SK-N-SH treated with all-trans-retinoic acid at 6 μM for 48 hours (cell line): ENCODE results near the gene TAF5L.

Experiments
- ATAC-seq: fragments of 200-7000 bp; cut with Tn5 transposase; 3 replicates; pipeline ENCODE4 v1.9.1; 2020; ENCODE audit warnings: mild to moderate bottlenecking, moderate library complexity
- ARNTL ChIP-seq: fragments of 450-650 bp; formaldehyde crosslinking; IDR thresholded peaks from 2 replicates; pipeline ENCODE4 v1.5.0; 2020; ENCODE audit warnings: low read depth, mild to moderate bottlenecking, moderate library complexity, borderline replicate concordance
- BACH2 ChIP-seq: fragments of 250-450 bp; sonication (Bioruptor Pico); IDR thresholded peaks from 2 replicates; pipeline ENCODE4 v1.9.0; 2021; ENCODE audit warnings: mild to moderate bottlenecking, borderline replicate concordance
- CSDC2 ChIP-seq: fragments of 250-450 bp; sonication (Bioruptor Pico); IDR thresholded peaks from 2 replicates; pipeline ENCODE4 v1.5.0; 2020; ENCODE audit warnings: mild to moderate bottlenecking, moderate library complexity
- ESRRG ChIP-seq: fragments of 250-450 bp; sonication (Bioruptor Pico); IDR thresholded peaks from 2 replicates; pipeline ENCODE4 v1.6.1; 2021; ENCODE audit warnings: mild to moderate bottlenecking
- GLIS3 ChIP-seq: fragments of 250-450 bp; sonication (Bioruptor Pico); IDR thresholded peaks from 2 replicates; pipeline ENCODE4 v1.5.0; 2020; ENCODE audit warnings: mild to moderate bottlenecking, moderate library complexity
- ISL1 ChIP-seq: fragments of 250-450 bp; sonication (Bioruptor Pico); IDR thresholded peaks from 2 replicates; pipeline ENCODE4 v2.1.2; 2022; ENCODE audit warnings: mild to moderate bottlenecking, moderate library complexity
- OSR1 ChIP-seq: fragments of 250-450 bp; sonication (Bioruptor Pico); IDR thresholded peaks from 2 replicates; pipeline ENCODE4 v1.8.0; 2022; ENCODE audit warnings: moderate library complexity, mild to moderate bottlenecking, inconsistent platforms
- PPARA ChIP-seq: fragments of 250-450 bp; sonication (Bioruptor Pico); IDR thresholded peaks from 2 replicates; pipeline ENCODE4 v1.5.0; 2020; ENCODE audit warnings: mild to moderate bottlenecking, borderline replicate concordance
- RARB ChIP-seq: fragments of 250-450 bp; sonication (Bioruptor Pico); IDR thresholded peaks from 2 replicates; pipeline ENCODE4 v1.8.0; 2021; ENCODE audit warnings: mild to moderate bottlenecking, moderate library complexity
- SNAI2 ChIP-seq: fragments of 250-450 bp; sonication (Bioruptor Pico); IDR thresholded peaks from 2 replicates; pipeline ENCODE4 v1.5.0; 2020; ENCODE audit warnings: mild to moderate bottlenecking, moderate library complexity
- TCF4 ChIP-seq: fragments of 250-450 bp; sonication (Bioruptor Pico); IDR thresholded peaks from 2 replicates; pipeline ENCODE4 v1.8.0; 2021; ENCODE audit warnings: mild to moderate bottlenecking, moderate library complexity, borderline replicate concordance
- TOX ChIP-seq: fragments of 250-450 bp; sonication (Bioruptor Pico); IDR thresholded peaks from 2 replicates; pipeline ENCODE4 v1.8.0; 2021; ENCODE audit warnings: mild to moderate bottlenecking, moderate library complexity, borderline replicate concordance
- ZC3H10 ChIP-seq: fragments of 250-450 bp; sonication (Bioruptor Pico); IDR thresholded peaks from 2 replicates; pipeline ENCODE4 v1.5.1; 2021; ENCODE audit warnings: mild to moderate bottlenecking, moderate library complexity
- ZFP3 ChIP-seq: fragments of 250-450 bp; sonication (Bioruptor Pico); IDR thresholded peaks from 2 replicates; pipeline ENCODE4 v1.5.0; 2020; ENCODE audit warnings: mild to moderate bottlenecking, moderate library complexity
- ZFP30 ChIP-seq: fragments of 450-650 bp; formaldehyde crosslinking; IDR thresholded peaks from 2 replicates; pipeline ENCODE4 v1.5.0; 2022; ENCODE audit warnings: mild to moderate bottlenecking, moderate library complexity
- ZNF565 ChIP-seq: fragments of 450-650 bp; formaldehyde crosslinking; conservative IDR thresholded peaks from 2 replicates; pipeline ENCODE4 v1.5.0; 2020; ENCODE audit warnings: low read depth, mild to moderate bottlenecking, moderate library complexity
- ZNF70 ChIP-seq: fragments of 450-650 bp; formaldehyde crosslinking; IDR thresholded peaks from 2 replicates; pipeline ENCODE4 v1.5.0; 2020; ENCODE audit warnings: mild to moderate bottlenecking, moderate library complexity
- ZNF8 ChIP-seq: fragments of 450-650 bp; formaldehyde crosslinking; IDR thresholded peaks from 2 replicates; pipeline ENCODE4 v1.5.0; 2020; ENCODE audit warnings: mild to moderate bottlenecking, moderate library complexity
- TF ChIP-seq, protein P1 (sequence below): fragments of 250-450 bp; sonication (Bioruptor Pico); IDR thresholded peaks from 2 replicates; pipeline ENCODE4 v1.5.1; 2020; ENCODE audit warnings: low read depth, mild to moderate bottlenecking, moderate library complexity
- TF ChIP-seq, protein P2 (sequence below): fragments of 250-450 bp; sonication (Bioruptor Pico); IDR thresholded peaks from 2 replicates; pipeline ENCODE4 v1.5.0; 2020; ENCODE audit warnings: mild to moderate bottlenecking, moderate library complexity
- TF ChIP-seq, protein P3 (sequence below): fragments of 250-450 bp; sonication (Bioruptor Pico); IDR thresholded peaks from 2 replicates; pipeline ENCODE4 v1.8.0; 2020; ENCODE audit warnings: mild to moderate bottlenecking, moderate library complexity, borderline replicate concordance
- TF ChIP-seq, protein P4 (sequence below): fragments of 250-450 bp; sonication (Bioruptor Pico); IDR thresholded peaks from 2 replicates; pipeline ENCODE4 v1.5.1; 2021; ENCODE audit warnings: mild to moderate bottlenecking, moderate library complexity
- TF ChIP-seq, protein P5 (sequence below): fragments of 250-450 bp; sonication (Bioruptor Pico); IDR thresholded peaks from 2 replicates; pipeline ENCODE4 v1.8.0; 2021; ENCODE audit warnings: low read depth, mild to moderate bottlenecking, moderate library complexity, borderline replicate concordance

The TAF5L gene

DNA sequence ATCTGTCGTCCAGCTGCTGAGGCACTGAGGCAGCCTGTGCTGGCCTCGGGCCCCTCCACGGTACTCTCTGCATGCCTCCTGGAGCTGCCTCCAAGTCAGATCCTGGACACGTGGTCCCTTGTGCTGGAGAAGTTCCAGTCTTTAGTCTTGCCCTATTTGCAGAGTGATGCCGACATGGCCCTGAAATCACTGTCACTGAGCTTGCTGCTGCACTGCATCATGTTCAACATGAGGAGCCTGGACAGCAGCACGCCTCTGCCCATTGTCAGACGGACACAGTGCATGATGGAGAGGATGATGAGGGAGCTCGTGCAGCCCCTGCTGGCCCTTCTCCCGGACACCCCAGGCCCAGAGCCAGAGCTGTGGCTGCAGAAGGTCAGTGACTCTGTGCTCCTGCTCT, 10.1 kb upstream of the TAF5L start:
- TF ChIP-seq ZNF565 (CRISPR knock-in tag), result no peak
- TF ChIP-seq ESRRG (CRISPR knock-in tag), result no peak
- TF ChIP-seq BACH2 (CRISPR knock-in tag), result no peak
- TF ChIP-seq, protein P1, sequence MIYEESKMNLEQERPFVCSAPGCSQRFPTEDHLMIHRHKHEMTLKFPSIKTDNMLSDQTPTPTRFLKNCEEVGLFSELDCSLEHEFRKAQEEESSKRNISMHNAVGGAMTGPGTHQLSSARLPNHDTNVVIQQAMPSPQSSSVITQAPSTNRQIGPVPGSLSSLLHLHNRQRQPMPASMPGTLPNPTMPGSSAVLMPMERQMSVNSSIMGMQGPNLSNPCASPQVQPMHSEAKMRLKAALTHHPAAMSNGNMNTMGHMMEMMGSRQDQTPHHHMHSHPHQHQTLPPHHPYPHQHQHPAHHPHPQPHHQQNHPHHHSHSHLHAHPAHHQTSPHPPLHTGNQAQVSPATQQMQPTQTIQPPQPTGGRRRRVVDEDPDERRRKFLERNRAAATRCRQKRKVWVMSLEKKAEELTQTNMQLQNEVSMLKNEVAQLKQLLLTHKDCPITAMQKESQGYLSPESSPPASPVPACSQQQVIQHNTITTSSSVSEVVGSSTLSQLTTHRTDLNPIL, result no peak
- TF ChIP-seq SNAI2 (CRISPR knock-in tag), result no peak
- no peak for TF ChIP-seq TOX (CRISPR knock-in tag)
- TF ChIP-seq ISL1, result no peak
- TF ChIP-seq, protein P2, sequence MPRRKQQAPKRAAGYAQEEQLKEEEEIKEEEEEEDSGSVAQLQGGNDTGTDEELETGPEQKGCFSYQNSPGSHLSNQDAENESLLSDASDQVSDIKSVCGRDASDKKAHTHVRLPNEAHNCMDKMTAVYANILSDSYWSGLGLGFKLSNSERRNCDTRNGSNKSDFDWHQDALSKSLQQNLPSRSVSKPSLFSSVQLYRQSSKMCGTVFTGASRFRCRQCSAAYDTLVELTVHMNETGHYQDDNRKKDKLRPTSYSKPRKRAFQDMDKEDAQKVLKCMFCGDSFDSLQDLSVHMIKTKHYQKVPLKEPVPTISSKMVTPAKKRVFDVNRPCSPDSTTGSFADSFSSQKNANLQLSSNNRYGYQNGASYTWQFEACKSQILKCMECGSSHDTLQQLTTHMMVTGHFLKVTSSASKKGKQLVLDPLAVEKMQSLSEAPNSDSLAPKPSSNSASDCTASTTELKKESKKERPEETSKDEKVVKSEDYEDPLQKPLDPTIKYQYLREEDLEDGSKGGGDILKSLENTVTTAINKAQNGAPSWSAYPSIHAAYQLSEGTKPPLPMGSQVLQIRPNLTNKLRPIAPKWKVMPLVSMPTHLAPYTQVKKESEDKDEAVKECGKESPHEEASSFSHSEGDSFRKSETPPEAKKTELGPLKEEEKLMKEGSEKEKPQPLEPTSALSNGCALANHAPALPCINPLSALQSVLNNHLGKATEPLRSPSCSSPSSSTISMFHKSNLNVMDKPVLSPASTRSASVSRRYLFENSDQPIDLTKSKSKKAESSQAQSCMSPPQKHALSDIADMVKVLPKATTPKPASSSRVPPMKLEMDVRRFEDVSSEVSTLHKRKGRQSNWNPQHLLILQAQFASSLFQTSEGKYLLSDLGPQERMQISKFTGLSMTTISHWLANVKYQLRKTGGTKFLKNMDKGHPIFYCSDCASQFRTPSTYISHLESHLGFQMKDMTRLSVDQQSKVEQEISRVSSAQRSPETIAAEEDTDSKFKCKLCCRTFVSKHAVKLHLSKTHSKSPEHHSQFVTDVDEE (CRISPR knock-in tag), result no peak
- TF ChIP-seq ZC3H10 (CRISPR knock-in tag), result no peak
- TF ChIP-seq PPARA (CRISPR knock-in tag), result no peak
- no peak for TF ChIP-seq ZFP3 (CRISPR knock-in tag)
- no peak for TF ChIP-seq TCF4 (CRISPR knock-in tag)
- TF ChIP-seq ZFP30, result no peak
- no peak for TF ChIP-seq RARB (CRISPR knock-in tag)
- TF ChIP-seq, protein P3, sequence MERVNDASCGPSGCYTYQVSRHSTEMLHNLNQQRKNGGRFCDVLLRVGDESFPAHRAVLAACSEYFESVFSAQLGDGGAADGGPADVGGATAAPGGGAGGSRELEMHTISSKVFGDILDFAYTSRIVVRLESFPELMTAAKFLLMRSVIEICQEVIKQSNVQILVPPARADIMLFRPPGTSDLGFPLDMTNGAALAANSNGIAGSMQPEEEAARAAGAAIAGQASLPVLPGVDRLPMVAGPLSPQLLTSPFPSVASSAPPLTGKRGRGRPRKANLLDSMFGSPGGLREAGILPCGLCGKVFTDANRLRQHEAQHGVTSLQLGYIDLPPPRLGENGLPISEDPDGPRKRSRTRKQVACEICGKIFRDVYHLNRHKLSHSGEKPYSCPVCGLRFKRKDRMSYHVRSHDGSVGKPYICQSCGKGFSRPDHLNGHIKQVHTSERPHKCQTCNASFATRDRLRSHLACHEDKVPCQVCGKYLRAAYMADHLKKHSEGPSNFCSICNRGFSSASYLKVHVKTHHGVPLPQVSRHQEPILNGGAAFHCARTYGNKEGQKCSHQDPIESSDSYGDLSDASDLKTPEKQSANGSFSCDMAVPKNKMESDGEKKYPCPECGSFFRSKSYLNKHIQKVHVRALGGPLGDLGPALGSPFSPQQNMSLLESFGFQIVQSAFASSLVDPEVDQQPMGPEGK, result no peak
- TF ChIP-seq, protein P4, sequence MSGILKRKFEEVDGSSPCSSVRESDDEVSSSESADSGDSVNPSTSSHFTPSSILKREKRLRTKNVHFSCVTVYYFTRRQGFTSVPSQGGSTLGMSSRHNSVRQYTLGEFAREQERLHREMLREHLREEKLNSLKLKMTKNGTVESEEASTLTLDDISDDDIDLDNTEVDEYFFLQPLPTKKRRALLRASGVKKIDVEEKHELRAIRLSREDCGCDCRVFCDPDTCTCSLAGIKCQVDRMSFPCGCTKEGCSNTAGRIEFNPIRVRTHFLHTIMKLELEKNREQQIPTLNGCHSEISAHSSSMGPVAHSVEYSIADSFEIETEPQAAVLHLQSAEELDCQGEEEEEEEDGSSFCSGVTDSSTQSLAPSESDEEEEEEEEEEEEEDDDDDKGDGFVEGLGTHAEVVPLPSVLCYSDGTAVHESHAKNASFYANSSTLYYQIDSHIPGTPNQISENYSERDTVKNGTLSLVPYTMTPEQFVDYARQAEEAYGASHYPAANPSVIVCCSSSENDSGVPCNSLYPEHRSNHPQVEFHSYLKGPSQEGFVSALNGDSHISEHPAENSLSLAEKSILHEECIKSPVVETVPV, result no peak
- TF ChIP-seq ZNF70 (CRISPR knock-in tag), result no peak
- no peak for TF ChIP-seq ARNTL
- TF ChIP-seq ZNF8 (CRISPR knock-in tag), result no peak
- TF ChIP-seq, protein P5, sequence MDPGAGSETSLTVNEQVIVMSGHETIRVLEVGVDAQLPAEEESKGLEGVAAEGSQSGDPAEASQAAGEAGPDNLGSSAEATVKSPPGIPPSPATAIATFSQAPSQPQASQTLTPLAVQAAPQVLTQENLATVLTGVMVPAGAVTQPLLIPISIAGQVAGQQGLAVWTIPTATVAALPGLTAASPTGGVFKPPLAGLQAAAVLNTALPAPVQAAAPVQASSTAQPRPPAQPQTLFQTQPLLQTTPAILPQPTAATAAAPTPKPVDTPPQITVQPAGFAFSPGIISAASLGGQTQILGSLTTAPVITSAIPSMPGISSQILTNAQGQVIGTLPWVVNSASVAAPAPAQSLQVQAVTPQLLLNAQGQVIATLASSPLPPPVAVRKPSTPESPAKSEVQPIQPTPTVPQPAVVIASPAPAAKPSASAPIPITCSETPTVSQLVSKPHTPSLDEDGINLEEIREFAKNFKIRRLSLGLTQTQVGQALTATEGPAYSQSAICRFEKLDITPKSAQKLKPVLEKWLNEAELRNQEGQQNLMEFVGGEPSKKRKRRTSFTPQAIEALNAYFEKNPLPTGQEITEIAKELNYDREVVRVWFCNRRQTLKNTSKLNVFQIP (CRISPR knock-in tag), result no peak
- TF ChIP-seq, all 23 proteins: peak for 0
- no peak for ATAC-seq

DNA sequence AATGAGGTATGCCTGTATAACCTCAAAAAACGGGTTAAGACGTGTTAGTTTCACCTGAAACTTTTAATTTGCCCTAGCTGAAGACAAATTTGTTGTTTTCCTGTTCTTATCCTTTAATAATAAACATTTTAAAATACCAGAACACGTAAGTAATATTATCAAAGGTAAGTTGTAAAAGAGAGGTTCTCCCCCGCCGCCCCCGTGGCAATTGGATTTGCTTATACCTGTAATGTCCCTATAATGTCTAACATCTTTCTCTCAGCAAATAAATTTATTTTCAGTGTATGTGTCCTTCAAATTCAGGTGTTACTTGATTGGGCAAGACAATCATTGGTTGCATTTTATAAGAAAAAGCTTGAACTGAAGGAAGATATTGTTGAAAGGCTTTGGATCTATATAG, 6.0 kb upstream of the TAF5L start:
- no peak for ATAC-seq
- TF ChIP-seq GLIS3 (CRISPR knock-in tag), result no peak
- TF ChIP-seq ZFP30, result no peak
- TF ChIP-seq, protein P3, result no peak
- no peak for TF ChIP-seq OSR1
- no peak for TF ChIP-seq TOX (CRISPR knock-in tag)
- TF ChIP-seq, protein P5 (CRISPR knock-in tag), result no peak
- no peak for TF ChIP-seq ESRRG (CRISPR knock-in tag)
- no peak for TF ChIP-seq RARB (CRISPR knock-in tag)
- TF ChIP-seq, protein P4, result no peak
- TF ChIP-seq ZNF70 (CRISPR knock-in tag), result no peak
- no peak for TF ChIP-seq ZFP3 (CRISPR knock-in tag)
- TF ChIP-seq TCF4 (CRISPR knock-in tag), result no peak
- no peak for TF ChIP-seq CSDC2
- TF ChIP-seq ZNF565 (CRISPR knock-in tag), result no peak
- TF ChIP-seq ZC3H10 (CRISPR knock-in tag), result no peak
- no peak for TF ChIP-seq ARNTL
